Astrocyte (in vitro differentiated cells and primary cell): ENCODE results near the gene DLGAP3. TPM values are rescaled to one million over a fixed set of nuclear protein-coding genes. Genes with fewer than 3 reads are reported as not detected.

Source experiments
- DNase-seq: peaks from one replicate; pipeline ENCODE4 v3.0.0-alpha.2; 2010; ENCODE audit warnings: low read depth
- FAIRE-seq: peaks from 2 replicates; lab custom pipeline; 2011; peaks lifted over from hg19 to GRCh38; lab: Jason Lieb, UNC
- H2AFZ ChIP-seq: 2 replicates; pipeline ENCODE4 v1.6.0; 2012; ENCODE audit warnings: low read depth, low read length, inconsistent platforms
- H3K27ac ChIP-seq: 2 replicates; pipeline ENCODE4 v1.5.1; 2011; ENCODE audit warnings: low read depth, low read length, inconsistent platforms
- H3K27me3 ChIP-seq: 2 replicates; pipeline ENCODE4 v1.6.0; 2011; ENCODE audit warnings: low read length, inconsistent platforms; ENCODE audit not compliant: insufficient read depth
- H3K36me3 ChIP-seq: 2 replicates; pipeline ENCODE4 v1.5.1; 2011; ENCODE audit warnings: low read length, inconsistent platforms; ENCODE audit not compliant: insufficient read depth
- H3K4me1 ChIP-seq: 2 replicates; pipeline ENCODE4 v1.5.1; 2011; ENCODE audit warnings: low read length, inconsistent platforms; ENCODE audit not compliant: insufficient read depth
- H3K4me2 ChIP-seq: 2 replicates; pipeline ENCODE4 v1.6.0; 2012; ENCODE audit warnings: low read length, inconsistent platforms
- H3K4me3 ChIP-seq: 2 replicates; pipeline ENCODE4 v1.5.1; 2011; ENCODE audit warnings: low read depth, mild to moderate bottlenecking, low read length, inconsistent platforms; ENCODE audit not compliant: insufficient read depth
- H3K79me2 ChIP-seq: 2 replicates; pipeline ENCODE4 v1.6.0; 2012; ENCODE audit warnings: mild to moderate bottlenecking, low read length, inconsistent platforms; ENCODE audit not compliant: insufficient read depth
- H3K9ac ChIP-seq: 2 replicates; pipeline ENCODE4 v1.6.0; 2012; ENCODE audit warnings: mild to moderate bottlenecking, low read length, inconsistent platforms
- H3K9me3 ChIP-seq: 2 replicates; pipeline ENCODE4 v1.5.1; 2012; ENCODE audit warnings: low read depth, mild to moderate bottlenecking, low read length, inconsistent platforms; ENCODE audit not compliant: insufficient read depth
- H4K20me1 ChIP-seq: 2 replicates; pipeline ENCODE4 v1.6.0; 2012; ENCODE audit warnings: low read length, inconsistent platforms; ENCODE audit not compliant: insufficient read depth
- H3K27ac Mint-ChIP-seq: one replicate; pipeline ENCODE4 v1.8.0; 2021; ENCODE audit warnings: mild to moderate bottlenecking, mixed read lengths; ENCODE audit not compliant: unreplicated experiment
- H3K27me3 Mint-ChIP-seq: one replicate; pipeline ENCODE4 v1.8.0; 2021; ENCODE audit warnings: low read depth, mixed read lengths; ENCODE audit not compliant: unreplicated experiment
- H3K36me3 Mint-ChIP-seq: one replicate; pipeline ENCODE4 v1.8.0; 2021; ENCODE audit warnings: low read depth, mixed read lengths; ENCODE audit not compliant: unreplicated experiment
- H3K4me1 Mint-ChIP-seq: one replicate; pipeline ENCODE4 v1.8.0; 2021; ENCODE audit warnings: low read depth, mixed read lengths; ENCODE audit not compliant: unreplicated experiment
- H3K4me3 Mint-ChIP-seq: one replicate; pipeline ENCODE4 v1.8.0; 2021; ENCODE audit warnings: mild to moderate bottlenecking, moderate library complexity, mixed read lengths; ENCODE audit not compliant: unreplicated experiment
- H3K9me3 Mint-ChIP-seq: one replicate; pipeline ENCODE4 v1.8.0; 2021; ENCODE audit warnings: mild to moderate bottlenecking, mixed read lengths; ENCODE audit not compliant: unreplicated experiment
- CTCF ChIP-seq: IDR thresholded peaks from 2 replicates; pipeline ENCODE4 v1.5.1; 2011; ENCODE audit warnings: low read depth, mild to moderate bottlenecking, inconsistent platforms, low read length, moderate library complexity; ENCODE audit not compliant: insufficient read depth
- EZH2 ChIP-seq: IDR thresholded peaks from 2 replicates; pipeline ENCODE4 v1.6.1; 2012; ENCODE audit warnings: mild to moderate bottlenecking, low read length, inconsistent platforms; ENCODE audit not compliant: insufficient read depth
- total RNA-seq: library from RNA; stranded (reverse); gene quantifications from 2 replicates; pipeline ENCODE4 v1.2.1, GENCODE V29; 2021

The DLGAP3 gene
- total RNA-seq, 1 donor from 2014 or later, result 2.7 TPM

- Histone ChIP-seq H3K4me1 (peaks cover 12% of the 10 kb centered on the region), H3K4me2 (peak overlapping the region; percentile 98), H2AFZ (peak overlapping the region; percentile 83), H3K27ac (peak overlapping the region; percentile 67), H3K36me3 (peaks cover 12% of the 10 kb centered on the region), H3K9me3 (no peaks in the 10 kb centered on the region), H3K4me3 (peak overlapping the region; percentile 84), H3K79me2 (peaks cover 47% of the 10 kb centered on the region), H4K20me1 (peaks cover 35% of the 10 kb centered on the region), H3K27me3 (peaks cover 4% of the 10 kb centered on the region), H3K9ac (peak overlapping the region; percentile 92)
- Mint-ChIP-seq H3K4me3 (peak overlapping the region; percentile 98), H3K9me3 (no peaks in the 10 kb centered on the region), H3K27ac (peak overlapping the region; percentile 91), H3K36me3 (peaks cover 5% of the 10 kb centered on the region), H3K27me3 (peaks cover 17% of the 10 kb centered on the region), H3K4me1 (peaks cover 8% of the 10 kb centered on the region)
- FAIRE-seq, result no peak
- TF ChIP-seq EZH2, result no peak
- TF ChIP-seq CTCF, result no peak
- DNase-seq, result peak; percentile 16
Measured at GRCh38 chr1:34858901-34859445, 70.5 kb downstream of the DLGAP3 start.

DNA sequence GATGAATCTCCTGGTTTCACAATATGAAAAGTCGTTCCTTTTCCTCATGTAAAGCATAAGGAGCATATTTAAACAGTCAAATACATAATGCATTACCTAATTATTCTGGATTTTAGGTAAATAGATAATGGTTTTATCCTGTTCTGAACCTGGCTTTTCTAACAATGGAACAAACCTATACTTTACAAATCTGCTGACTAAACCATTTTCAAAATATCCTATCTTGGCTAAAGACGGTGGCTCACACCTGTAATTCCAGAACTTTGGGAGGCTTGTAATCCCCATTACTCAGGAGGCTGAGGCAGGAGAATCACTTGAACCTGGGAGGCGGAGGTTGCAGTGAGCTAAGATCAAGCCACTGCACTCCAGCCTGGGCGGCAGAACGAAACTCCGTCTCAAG lies 72.8 kb downstream of the DLGAP3 start:
- Histone ChIP-seq H3K36me3 (peaks cover 18% of the 10 kb centered on the region), H4K20me1 (peaks cover 52% of the 10 kb centered on the region), H3K79me2 (peaks cover 51% of the 10 kb centered on the region), H3K4me3 (no peak overlapping the region), H3K9me3 (no peaks in the 10 kb centered on the region), H3K4me1 (peaks cover 12% of the 10 kb centered on the region), H2AFZ (no peak overlapping the region), H3K27ac (no peak overlapping the region), H3K4me2 (no peak overlapping the region), H3K9ac (no peak overlapping the region), H3K27me3 (no peaks in the 10 kb centered on the region)
- Mint-ChIP-seq H3K27ac (no peak overlapping the region), H3K4me3 (no peak overlapping the region), H3K36me3 (peaks cover 6% of the 10 kb centered on the region), H3K27me3 (peaks cover 1% of the 10 kb centered on the region), H3K4me1 (peaks cover 15% of the 10 kb centered on the region), H3K9me3 (no peaks in the 10 kb centered on the region)
- TF ChIP-seq CTCF (no peak), EZH2 (no peak)
- no peak for FAIRE-seq
- DNase-seq, result no peak

DNA sequence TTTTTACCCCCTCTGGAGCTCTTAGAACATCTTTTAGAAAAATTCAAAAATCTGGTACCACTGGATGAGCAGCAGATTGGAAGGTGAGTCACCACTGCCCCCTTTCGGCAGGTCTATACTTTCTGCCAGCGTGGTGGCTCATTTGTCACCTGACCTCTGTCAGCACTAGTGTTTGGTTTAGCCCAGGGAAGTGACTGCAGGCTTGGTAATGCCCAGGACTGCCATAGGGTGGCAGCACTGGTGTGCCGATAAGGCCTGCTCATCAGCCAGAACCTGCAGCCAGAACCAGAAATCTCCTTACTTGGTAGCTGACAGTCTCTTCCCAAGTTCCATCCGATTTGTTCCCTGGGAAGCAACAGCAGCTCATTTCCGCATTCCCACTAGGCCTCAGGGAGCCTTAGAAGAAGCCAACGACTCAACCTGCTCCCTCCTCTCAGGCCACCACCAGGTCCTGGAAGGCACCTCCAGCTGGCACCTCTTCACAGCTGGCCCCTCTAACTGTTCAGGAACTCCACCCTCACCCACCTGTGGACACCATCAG lies 76.7 kb downstream of the DLGAP3 start:
- H3K4me1 Mint-ChIP-seq, result peaks cover 13% of the 10 kb centered on the region
- peaks cover 70% of the 10 kb centered on the region for H4K20me1 ChIP-seq
- no peak overlapping the region for H3K27ac ChIP-seq
- H3K4me3 ChIP-seq, result no peak overlapping the region
- peak overlapping the region; percentile 29 for H3K4me3 Mint-ChIP-seq
- TF ChIP-seq EZH2, result no peak
- TF ChIP-seq CTCF, result peak; percentile 99
- peak overlapping the region; percentile 1 for H3K9ac ChIP-seq
- H3K36me3 ChIP-seq, result peaks cover 24% of the 10 kb centered on the region
- no peaks in the 10 kb centered on the region for H3K27me3 ChIP-seq
- DNase-seq, result peak; percentile 86
- peaks cover 41% of the 10 kb centered on the region for H3K79me2 ChIP-seq
- FAIRE-seq, result peak; percentile 60
- peak overlapping the region; percentile 48 for H3K27ac Mint-ChIP-seq
- peaks cover 1% of the 10 kb centered on the region for H3K27me3 Mint-ChIP-seq
- no peak overlapping the region for H2AFZ ChIP-seq
- no peak overlapping the region for H3K4me2 ChIP-seq
- H3K36me3 Mint-ChIP-seq, result peaks cover 13% of the 10 kb centered on the region
- H3K9me3 ChIP-seq, result no peaks in the 10 kb centered on the region
- no peaks in the 10 kb centered on the region for H3K4me1 ChIP-seq
- H3K9me3 Mint-ChIP-seq, result no peaks in the 10 kb centered on the region
